HS-27A (cell line): ENCODE data around the gene DIS3L2.
A peak's percentile ranks its signal among the peaks of the same experiment; 100 is the strongest.
"Not testable (repeated sequence)": the region's sequence is repeated elsewhere in the genome, so short reads cannot be mapped to it uniquely, and the experiment has no call there.

Experiments used
- DNase-seq: peaks from one replicate; pipeline ENCODE4 v3.0.0-alpha.2; 2012; ENCODE audit warnings: low read depth, missing footprints

DIS3L2 gene

GRCh38 chr2:232058931-232059330 is 97.4 kb downstream of the DIS3L2 start:
- DNase-seq = no peak

DNA sequence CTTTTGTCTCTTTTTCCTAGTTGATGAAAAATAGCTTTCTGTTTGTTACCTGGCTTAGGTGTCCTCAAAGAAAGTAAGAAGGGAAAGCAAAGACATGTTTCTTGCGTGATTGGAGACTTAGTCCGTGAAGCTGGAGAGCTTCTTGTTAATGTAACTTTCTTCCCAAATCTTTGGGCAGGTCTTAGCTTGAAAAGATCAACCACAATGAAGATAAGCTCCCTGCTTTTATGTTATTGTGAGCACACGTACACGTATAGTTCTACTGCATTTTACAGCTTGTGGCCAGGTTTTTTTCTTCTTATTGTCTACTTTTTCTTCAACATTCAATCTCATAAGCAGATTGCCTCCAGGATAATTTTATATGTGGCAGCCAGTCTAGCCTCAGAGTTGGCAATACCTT is 99.8 kb downstream of the DIS3L2 start:
- DNase-seq = no peak

- DNase-seq = no peak
These were observed 111.5 kb downstream of the DIS3L2 start for GRCh38 chr2:232073026-232073425.

GRCh38 chr2:232073699-232074098 is 112.2 kb downstream of the DIS3L2 start:
- no peak for DNase-seq

DNA sequence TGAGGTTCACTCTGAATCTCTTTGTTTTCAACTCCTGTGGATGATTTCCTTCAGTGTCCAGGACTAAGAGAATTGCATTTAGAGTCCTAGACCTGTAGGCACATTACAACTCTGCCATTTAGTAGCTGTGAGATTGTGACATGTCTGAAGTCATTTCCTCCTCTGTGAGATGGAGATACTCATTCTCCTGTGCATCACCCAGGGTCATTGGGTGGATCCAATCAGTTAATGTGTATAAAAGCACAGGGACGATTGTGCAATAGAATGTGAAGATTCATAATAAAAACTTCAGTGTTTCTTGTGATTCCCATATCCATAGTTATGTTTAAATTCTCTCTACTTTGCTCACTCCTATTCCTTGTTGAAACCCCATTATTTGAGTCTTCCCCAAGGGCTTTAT is 113.6 kb downstream of the DIS3L2 start:
- DNase-seq = no peak

DNA sequence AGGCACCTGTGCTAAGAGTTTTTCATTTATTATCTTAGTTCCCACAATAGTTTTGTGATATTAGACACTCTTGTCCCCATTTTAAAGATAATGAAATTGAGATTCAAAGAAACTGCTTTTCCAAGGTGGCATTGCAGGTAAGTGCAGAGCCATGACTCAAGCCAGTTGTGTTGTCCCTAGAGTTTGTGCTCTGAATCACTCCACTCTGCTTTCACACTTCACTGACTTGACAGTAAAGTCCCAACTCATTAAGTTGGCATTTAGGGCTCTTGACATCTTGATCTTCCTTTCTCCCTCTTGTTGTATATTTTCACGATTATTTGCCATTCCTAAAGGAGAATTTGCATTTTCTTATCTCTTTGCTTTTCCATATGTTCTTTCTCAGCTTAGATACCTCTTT is 114.3 kb downstream of the DIS3L2 start:
- no peak for DNase-seq

GRCh38 chr2:232076272-232076671 is 114.8 kb downstream of the DIS3L2 start:
- DNase-seq = no peak

DNA sequence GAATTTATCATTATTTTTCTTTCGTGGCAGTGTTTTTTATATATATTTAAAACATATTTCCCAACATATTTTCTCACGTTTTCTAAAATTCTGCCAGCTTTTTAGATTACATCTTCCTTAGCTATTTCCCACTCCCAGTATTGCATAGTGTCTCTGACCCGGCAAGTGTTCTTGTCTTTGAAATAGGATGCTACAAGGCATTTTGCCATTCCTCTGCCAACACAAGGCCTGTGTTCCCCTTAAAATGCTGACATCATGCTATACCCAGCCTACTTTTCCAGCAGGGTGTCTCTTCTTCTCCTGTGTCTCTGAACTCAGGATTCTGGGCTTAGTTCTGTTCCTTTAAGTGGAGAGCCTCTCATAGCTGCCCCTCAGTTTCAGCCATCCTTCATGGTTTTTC is 115.2 kb downstream of the DIS3L2 start:
- DNase-seq = no peak

- DNase-seq = no peak
These were observed 123.7 kb downstream of the DIS3L2 start for GRCh38 chr2:232085164-232085563.

- no peak for DNase-seq
These were observed 124.4 kb downstream of the DIS3L2 start for GRCh38 chr2:232085826-232086425.

- DNase-seq = no peak
These were observed 127.3 kb downstream of the DIS3L2 start for GRCh38 chr2:232088771-232089170.

GRCh38 chr2:232094201-232094600 is 132.7 kb downstream of the DIS3L2 start:
- DNase-seq = no peak

DNA sequence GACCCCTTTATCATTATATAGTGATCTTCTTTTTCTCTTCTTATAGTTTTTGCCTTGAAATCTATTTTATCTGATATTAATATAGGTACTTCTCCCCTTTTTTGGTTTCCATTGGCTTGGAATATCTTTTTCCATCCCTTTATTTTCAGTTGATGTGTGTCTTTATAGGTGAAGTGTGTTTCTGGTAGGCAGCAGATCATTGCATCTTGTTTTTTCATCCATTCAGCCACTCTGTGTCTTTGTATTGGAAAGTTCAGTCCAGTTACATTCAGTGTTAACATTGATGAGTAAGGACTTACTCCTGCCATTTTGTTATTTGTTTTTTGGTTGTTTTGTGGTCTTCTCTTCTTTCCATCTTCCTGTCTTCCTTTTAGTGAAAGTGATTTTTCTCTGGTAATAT is 133.4 kb downstream of the DIS3L2 start:
- no peak for DNase-seq

DNA sequence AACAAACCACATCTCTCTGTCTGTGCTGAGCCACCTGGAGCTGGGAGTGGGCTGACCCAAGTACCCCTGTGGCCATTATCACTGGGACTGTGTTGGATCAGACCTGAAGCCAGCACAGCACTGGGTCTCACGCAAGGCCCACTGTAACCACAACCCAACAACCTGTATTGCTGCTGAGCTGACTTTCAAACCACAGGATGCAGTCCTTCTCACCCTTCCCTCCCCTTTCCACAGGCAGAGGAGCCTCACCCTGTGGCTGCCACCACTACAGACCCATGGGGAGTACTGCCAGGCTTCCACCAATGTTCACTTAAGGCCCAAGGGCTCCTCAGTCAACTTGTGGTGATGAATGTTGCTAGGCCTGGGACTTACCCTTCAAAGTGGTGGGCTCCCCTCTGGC is 135.7 kb downstream of the DIS3L2 start:
- no peak for DNase-seq

GRCh38 chr2:232097758-232098157 is 136.2 kb downstream of the DIS3L2 start:
- no peak for DNase-seq

DNA sequence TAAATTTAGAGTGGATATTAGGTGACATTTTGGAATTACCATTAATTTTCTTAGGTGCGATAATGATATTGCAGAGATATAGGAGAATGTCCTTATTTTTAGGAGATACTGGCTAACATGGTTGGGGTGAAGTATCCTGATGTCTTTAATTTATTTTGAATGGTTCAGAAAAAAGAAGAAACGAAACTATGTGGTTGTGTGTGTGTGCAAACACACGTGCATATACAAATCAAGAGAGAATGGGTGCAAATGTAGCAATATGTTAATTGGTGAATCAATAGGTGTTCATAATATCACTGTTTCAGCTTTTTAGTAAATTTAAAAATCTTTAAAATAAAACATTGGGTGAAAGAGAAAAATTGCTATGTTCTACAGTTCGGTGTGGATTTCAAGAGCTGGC is 140.9 kb downstream of the DIS3L2 start:
- no peak for DNase-seq

DNA sequence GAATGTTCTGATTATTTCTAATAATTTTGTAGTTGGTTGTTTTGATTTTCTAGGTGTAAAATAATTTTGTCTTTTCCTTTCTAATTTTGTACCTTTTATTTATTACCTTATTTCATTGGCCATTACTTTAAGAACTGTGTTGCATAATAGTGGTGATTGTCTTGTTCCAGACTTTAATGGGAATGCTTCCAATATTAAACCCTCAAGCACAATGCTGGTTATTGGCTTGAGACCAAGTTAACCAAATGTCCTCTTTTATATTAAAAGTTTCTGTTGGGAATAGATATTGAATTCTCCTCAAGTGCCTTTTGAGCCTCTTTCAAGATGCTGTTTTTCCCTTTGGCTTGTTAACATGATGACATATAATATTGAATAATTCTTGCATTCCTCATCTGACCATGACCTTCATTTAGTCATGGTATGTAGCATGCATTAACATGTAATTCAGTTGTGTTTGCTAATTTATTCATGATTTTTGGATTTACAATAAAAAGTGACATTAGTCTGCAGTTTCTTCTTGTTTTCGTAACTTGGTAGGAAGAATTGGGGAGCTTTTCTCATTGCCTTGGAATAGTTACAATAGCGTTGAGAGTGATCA is 141.7 kb downstream of the DIS3L2 start:
- no peak for DNase-seq

DNA sequence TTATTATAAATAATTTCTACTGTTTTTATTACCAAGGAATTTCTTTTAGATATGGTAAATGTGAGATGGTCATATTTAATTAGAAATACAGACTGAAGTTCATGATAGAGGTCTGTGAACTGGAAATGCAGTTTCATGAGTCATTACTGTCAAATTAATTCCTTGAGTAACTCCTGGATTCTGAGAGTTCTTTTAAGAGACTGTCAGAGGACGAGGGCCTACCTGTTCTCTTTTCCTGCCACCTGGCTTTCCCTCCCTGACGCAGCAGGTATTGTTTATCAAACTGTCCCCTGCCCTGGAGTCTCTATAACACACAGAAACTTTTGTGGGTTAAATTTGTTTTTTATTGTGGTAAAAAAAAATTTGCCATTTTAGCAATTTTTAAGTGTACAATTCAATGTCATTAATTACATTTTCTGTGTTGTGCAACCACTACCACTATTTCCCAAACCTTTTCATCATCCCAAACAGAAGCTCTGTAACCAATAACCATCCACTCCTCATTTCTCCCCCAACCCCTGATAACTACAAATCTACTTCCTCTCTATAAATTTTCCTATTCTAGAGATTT is 142.6 kb downstream of the DIS3L2 start:
- no peak for DNase-seq

DNA sequence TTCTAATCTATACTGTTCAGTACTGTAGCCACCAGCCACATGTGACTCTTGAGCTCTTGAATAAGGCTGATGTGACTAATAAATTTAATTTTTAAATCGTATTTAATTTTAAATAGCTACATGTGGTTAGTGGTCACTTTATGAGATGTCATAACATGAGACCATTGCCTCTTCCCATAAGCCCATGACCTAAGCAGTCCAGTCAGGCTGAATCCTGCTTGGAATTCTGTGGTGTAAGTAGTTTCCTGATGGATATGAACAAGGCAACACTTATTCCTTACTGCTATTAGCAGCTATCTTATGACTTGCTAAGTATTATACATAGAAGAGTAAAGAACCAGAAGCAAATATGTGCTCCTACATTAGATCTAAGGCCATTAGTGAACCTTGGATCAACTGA is 150.0 kb downstream of the DIS3L2 start:
- no peak for DNase-seq

DNA sequence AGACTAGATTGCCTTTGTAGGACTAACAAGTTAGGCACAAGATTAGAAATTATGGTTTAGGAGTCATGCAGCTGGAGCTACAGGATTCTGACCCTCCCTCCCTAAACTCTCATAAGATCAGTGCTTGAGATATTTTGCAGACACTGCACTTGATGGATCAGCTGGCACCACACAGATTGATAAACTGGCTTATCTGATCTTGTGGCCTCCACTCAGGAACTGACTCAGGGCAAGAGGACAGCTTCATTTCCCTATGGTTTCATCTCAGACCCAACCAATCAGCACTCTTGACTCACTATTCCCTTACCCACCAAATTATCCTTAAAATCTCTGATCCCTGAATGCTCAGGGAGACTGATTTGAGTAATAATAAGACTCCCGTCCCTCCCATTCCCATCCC is 152.3 kb downstream of the DIS3L2 start:
- peak; percentile 8 for DNase-seq

GRCh38 chr2:232115728-232116361 is 154.3 kb downstream of the DIS3L2 start:
- DNase-seq = not testable (repeated sequence)

DNA sequence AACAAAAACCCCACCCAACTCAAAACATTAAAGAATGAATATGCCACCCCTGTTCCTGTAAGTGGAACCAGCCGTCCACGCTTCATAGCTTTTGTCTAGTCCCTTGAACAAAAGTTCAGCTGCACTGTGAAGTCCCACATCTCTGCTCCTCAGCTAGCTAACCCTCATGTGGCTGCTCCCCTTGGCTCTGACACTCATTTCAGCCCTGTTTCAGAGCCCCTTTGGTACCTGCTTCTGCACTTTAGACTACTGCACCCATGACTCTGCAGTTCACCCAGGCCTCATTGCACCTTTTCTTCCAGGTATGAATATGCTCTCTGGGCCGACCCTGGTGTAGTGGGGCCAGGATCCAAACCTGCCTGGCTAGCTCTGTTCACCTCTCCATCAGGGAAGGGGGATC is 155.3 kb downstream of the DIS3L2 start:
- no peak for DNase-seq

GRCh38 chr2:232117413-232117812 is 155.9 kb downstream of the DIS3L2 start:
- DNase-seq = no peak

DNA sequence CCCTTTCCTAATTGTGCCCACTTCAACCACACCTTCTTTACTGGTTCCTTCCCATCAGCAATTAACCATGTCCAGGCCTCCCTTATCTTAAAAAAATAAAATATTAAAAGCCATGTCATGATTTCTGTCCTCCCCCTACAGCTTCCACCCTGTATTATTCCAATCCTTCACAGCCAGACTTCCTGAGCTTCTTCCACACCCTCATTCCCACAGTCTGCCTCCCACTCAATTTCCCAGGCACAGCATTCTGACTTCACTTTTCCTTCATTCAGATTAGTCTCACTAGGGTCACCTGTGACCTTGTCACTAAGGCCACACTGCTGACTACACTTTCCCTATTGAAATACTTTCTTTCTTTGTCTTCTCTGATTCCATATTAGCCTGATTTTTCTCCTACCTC is 159.4 kb downstream of the DIS3L2 start:
- no peak for DNase-seq
